ENCODE measurements around the gene PCDH10. TPM values are rescaled to one million over a fixed set of nuclear protein-coding genes. Genes with fewer than 3 reads are reported as not detected.

The PCDH10 gene
- total RNA-seq, 1 donor: 5.1 TPM

- Histone ChIP-seq H3K4me3 (ENCODE audit: insufficient read depth, low read length) (no peak overlapping the region), H3K4me1 (ENCODE audit: insufficient read depth, low read length) (peaks cover 12% of the 10 kb centered on the region), H3K4me2 (ENCODE audit: insufficient read depth, low read length) (peak overlapping the region; percentile 47), H3K36me3 (ENCODE audit: insufficient read depth, low read length) (no peaks in the 10 kb centered on the region), H3K79me2 (ENCODE audit: insufficient read depth, low read length) (peaks cover 2% of the 10 kb centered on the region), H4K20me1 (ENCODE audit: insufficient read depth, low read length) (no peaks in the 10 kb centered on the region), H3K27me3 (ENCODE audit: insufficient read depth, low read length) (peaks cover 7% of the 10 kb centered on the region), H3K27ac (ENCODE audit: low read depth, low read length) (no peak overlapping the region), H3K9me3 (ENCODE audit: low read depth, low read length) (no peaks in the 10 kb centered on the region), H2AFZ (ENCODE audit: low read length) (peak overlapping the region; percentile 63)
- TF ChIP-seq, protein P1, sequence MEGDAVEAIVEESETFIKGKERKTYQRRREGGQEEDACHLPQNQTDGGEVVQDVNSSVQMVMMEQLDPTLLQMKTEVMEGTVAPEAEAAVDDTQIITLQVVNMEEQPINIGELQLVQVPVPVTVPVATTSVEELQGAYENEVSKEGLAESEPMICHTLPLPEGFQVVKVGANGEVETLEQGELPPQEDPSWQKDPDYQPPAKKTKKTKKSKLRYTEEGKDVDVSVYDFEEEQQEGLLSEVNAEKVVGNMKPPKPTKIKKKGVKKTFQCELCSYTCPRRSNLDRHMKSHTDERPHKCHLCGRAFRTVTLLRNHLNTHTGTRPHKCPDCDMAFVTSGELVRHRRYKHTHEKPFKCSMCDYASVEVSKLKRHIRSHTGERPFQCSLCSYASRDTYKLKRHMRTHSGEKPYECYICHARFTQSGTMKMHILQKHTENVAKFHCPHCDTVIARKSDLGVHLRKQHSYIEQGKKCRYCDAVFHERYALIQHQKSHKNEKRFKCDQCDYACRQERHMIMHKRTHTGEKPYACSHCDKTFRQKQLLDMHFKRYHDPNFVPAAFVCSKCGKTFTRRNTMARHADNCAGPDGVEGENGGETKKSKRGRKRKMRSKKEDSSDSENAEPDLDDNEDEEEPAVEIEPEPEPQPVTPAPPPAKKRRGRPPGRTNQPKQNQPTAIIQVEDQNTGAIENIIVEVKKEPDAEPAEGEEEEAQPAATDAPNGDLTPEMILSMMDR (IDR thresholded peaks at IDR 0.05; ENCODE audit: extremely low read depth, low read depth, low read length): no peak
- no peak for DNase-seq (ENCODE audit: insufficient read length, low spot score, missing footprints)
These were observed 8.5 kb downstream of the PCDH10 start for GRCh38 chr4:133157460-133158160.

DNA sequence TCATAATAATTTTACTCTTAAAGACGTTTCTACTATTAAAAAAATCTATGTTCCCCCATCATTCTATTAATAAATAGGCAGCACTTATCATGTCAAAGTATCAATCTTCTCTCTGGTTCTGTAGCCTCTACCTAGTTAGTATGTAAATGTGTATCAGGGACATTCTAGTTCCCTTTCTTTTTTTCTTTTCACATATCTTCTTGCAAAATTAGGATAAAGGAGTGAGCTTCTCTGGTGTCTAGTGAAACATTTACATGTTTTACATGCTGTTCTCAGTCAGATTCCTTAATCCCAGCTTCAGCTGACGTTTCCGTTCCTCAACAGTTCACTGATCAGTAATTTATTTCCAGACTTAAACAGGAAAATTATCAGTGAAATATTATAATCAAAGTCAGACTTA, 11.8 kb downstream of the PCDH10 start:
- Histone ChIP-seq H3K36me3 (ENCODE audit: insufficient read depth, low read length) (no peaks in the 10 kb centered on the region), H4K20me1 (ENCODE audit: insufficient read depth, low read length) (no peaks in the 10 kb centered on the region)
- TF ChIP-seq, protein P1 (IDR thresholded peaks at IDR 0.05; ENCODE audit: extremely low read depth, low read depth, low read length): no peak

DNA sequence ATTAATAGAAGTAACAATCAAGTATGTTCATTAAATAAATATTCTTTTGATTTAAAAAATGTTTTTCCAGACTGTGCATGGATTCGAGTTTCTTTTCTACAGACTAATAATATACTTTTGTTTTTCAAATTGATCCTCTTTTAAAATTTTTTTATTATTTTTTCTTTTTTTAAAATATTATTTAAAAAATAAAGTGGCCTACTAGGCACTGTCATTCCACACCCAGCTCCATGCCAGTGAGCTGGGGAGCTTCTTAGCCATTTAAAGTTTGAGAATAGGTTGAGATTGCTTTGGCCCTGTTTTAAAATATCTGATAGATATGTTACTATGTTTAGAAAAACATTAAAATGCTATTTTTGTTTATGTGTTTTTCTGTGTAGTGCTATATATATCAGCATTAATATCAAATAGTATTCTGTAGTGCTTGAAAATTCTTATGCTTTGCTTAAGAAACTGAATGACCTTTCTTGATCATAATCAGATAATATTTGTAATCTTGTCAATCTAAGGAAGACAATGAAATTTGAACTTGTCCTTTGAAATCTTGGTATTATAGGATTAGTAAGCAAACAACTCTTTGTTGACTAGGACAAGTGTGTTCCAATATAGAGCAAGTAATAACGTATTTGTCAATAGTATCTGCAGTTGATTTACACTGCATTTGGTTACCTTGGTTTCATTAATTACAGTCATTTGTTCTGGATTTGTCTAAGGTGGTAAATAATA, 12.6 kb downstream of the PCDH10 start:
- Histone ChIP-seq H4K20me1 (ENCODE audit: insufficient read depth, low read length) (no peaks in the 10 kb centered on the region), H3K79me2 (ENCODE audit: insufficient read depth, low read length) (no peaks in the 10 kb centered on the region), H3K36me3 (ENCODE audit: insufficient read depth, low read length) (no peaks in the 10 kb centered on the region), H3K27me3 (ENCODE audit: insufficient read depth, low read length) (no peaks in the 10 kb centered on the region), H3K4me3 (ENCODE audit: insufficient read depth, low read length) (no peak overlapping the region), H3K9me3 (ENCODE audit: low read depth, low read length) (no peaks in the 10 kb centered on the region), H3K4me1 (ENCODE audit: insufficient read depth, low read length) (no peaks in the 10 kb centered on the region), H3K27ac (ENCODE audit: low read depth, low read length) (no peak overlapping the region), H3K4me2 (ENCODE audit: insufficient read depth, low read length) (no peak overlapping the region), H2AFZ (ENCODE audit: low read length) (no peak overlapping the region)
- TF ChIP-seq, protein P1 (IDR thresholded peaks at IDR 0.05; ENCODE audit: extremely low read depth, low read depth, low read length): no peak
- no peak for DNase-seq (ENCODE audit: insufficient read length, low spot score, missing footprints)

More for the DNA sequence above, 11.8 kb downstream of the PCDH10 start:
- H3K4me1 ChIP-seq (ENCODE audit: insufficient read depth, low read length): no peaks in the 10 kb centered on the region
- no peak overlapping the region for H3K4me3 ChIP-seq (ENCODE audit: insufficient read depth, low read length)
- DNase-seq (ENCODE audit: insufficient read length, low spot score, missing footprints): no peak
- no peak overlapping the region for H3K27ac ChIP-seq (ENCODE audit: low read depth, low read length)
- H3K9me3 ChIP-seq (ENCODE audit: low read depth, low read length): no peaks in the 10 kb centered on the region
- H3K4me2 ChIP-seq (ENCODE audit: insufficient read depth, low read length): no peak overlapping the region
- H3K27me3 ChIP-seq (ENCODE audit: insufficient read depth, low read length): no peaks in the 10 kb centered on the region
- no peak overlapping the region for H2AFZ ChIP-seq (ENCODE audit: low read length)
- H3K79me2 ChIP-seq (ENCODE audit: insufficient read depth, low read length): no peaks in the 10 kb centered on the region

- TF ChIP-seq, protein P1 (IDR thresholded peaks at IDR 0.05; ENCODE audit: extremely low read depth, low read depth, low read length): no peak
- H3K79me2 ChIP-seq (ENCODE audit: insufficient read depth, low read length): no peaks in the 10 kb centered on the region
- H3K27me3 ChIP-seq (ENCODE audit: insufficient read depth, low read length): no peaks in the 10 kb centered on the region
- H2AFZ ChIP-seq (ENCODE audit: low read length): peak overlapping the region; percentile 91
- H3K27ac ChIP-seq (ENCODE audit: low read depth, low read length): no peak overlapping the region
- H3K4me3 ChIP-seq (ENCODE audit: insufficient read depth, low read length): no peak overlapping the region
- H3K9me3 ChIP-seq (ENCODE audit: low read depth, low read length): no peaks in the 10 kb centered on the region
- DNase-seq (ENCODE audit: insufficient read length, low spot score, missing footprints): no peak
- H3K4me1 ChIP-seq (ENCODE audit: insufficient read depth, low read length): no peaks in the 10 kb centered on the region
- H4K20me1 ChIP-seq (ENCODE audit: insufficient read depth, low read length): no peaks in the 10 kb centered on the region
- peak overlapping the region; percentile 16 for H3K4me2 ChIP-seq (ENCODE audit: insufficient read depth, low read length)
- H3K36me3 ChIP-seq (ENCODE audit: insufficient read depth, low read length): no peaks in the 10 kb centered on the region
These were observed 13.8 kb downstream of the PCDH10 start for GRCh38 chr4:133162941-133163340.
